GM12872 (cell line): ENCODE data around the gene PACRG.

Source experiments
- TF ChIP-seq, protein P1 (sequence below): IDR thresholded peaks from 3 replicates; pipeline ENCODE4 v1.5.1; 2011; ENCODE audit warnings: low read depth, mild to moderate bottlenecking, low read length, moderate library complexity; ENCODE audit not compliant: insufficient read depth

Gene PACRG

GRCh38 chr6:163148451-163149278 is 420.9 kb downstream of the PACRG start:
- TF ChIP-seq, protein P1, sequence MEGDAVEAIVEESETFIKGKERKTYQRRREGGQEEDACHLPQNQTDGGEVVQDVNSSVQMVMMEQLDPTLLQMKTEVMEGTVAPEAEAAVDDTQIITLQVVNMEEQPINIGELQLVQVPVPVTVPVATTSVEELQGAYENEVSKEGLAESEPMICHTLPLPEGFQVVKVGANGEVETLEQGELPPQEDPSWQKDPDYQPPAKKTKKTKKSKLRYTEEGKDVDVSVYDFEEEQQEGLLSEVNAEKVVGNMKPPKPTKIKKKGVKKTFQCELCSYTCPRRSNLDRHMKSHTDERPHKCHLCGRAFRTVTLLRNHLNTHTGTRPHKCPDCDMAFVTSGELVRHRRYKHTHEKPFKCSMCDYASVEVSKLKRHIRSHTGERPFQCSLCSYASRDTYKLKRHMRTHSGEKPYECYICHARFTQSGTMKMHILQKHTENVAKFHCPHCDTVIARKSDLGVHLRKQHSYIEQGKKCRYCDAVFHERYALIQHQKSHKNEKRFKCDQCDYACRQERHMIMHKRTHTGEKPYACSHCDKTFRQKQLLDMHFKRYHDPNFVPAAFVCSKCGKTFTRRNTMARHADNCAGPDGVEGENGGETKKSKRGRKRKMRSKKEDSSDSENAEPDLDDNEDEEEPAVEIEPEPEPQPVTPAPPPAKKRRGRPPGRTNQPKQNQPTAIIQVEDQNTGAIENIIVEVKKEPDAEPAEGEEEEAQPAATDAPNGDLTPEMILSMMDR, result no peak

DNA sequence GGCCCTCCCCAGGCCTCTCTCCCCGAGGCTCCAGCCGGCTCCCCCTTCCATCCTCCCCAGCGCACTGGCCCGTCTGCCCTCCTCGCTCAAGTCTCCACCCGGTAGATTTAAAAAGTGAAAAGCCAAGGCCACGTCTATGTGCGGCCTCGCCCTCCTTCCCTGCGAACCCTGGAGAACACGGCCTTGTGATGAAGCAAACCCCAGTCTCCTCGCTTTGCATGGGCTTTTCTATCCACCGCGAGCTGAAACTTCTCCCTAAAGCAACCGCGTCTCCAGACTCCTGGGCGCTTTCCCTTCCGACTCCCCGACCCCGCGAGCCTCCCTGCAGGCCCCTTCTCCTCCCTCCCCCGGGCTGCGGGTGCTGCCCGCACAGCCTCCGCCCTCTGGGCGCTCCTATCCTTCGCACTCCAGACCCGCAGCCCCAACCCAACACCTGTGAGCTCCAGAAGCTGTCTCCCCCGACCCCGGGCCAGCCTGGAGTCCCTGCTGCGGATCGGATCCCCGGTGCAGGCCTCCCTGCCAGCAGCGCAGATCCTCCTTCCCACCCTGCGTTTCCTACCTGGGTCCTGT is 421.6 kb downstream of the PACRG start:
- TF ChIP-seq, protein P1, result no peak

GRCh38 chr6:163151212-163151611 is 423.4 kb downstream of the PACRG start:
- TF ChIP-seq, protein P1, result no peak

GRCh38 chr6:163152701-163153100 is 424.9 kb downstream of the PACRG start:
- TF ChIP-seq, protein P1, result no peak

GRCh38 chr6:163159110-163159509 is 431.3 kb downstream of the PACRG start:
- TF ChIP-seq, protein P1, result no peak

- TF ChIP-seq, protein P1, result no peak
Observed at GRCh38 chr6:163159689-163160088, 431.9 kb downstream of the PACRG start.

DNA sequence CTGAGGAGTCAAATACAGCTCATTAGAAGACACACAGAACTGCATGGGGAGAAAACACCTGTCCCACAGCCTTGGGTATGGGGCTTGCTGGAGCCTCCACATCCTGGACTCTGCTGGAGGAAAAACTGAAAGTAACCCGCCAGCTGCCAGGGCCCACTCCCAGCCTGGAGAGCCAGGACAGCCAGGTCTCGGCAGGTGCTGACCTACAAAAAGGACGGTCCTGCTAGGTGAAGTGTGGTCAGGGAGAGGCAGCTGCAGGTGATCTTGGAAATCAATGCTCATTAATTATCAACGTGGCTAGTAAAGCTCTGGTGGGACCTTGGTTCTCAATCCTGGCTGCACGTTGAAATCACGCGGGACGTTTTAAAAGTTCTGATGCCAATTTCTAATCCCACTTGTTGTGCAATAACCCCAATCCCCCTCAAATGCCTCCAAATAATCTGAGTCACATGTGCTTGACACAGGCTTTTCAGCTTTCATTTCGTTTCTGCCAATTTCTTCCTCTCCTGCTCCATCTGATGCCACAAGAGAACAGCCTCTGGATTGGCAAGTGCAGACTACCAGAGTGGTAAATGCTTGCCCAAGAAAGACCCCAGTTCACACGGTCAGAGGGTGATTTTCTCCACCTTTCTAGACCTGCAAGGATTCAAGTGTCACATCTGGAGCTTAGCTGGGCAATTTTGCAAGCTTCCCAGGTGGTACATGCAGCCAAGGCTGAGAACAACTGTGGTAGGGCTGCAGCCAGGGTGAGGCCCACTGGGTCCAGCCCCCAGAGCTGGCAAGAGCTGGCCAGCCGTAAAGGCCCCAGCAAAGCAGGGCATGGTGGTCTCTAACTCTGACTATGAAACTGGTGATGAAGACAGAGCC is 434.5 kb downstream of the PACRG start:
- TF ChIP-seq, protein P1, result no peak
